IMR-90 (cell line): ENCODE results near the gene TDRD1. TPM values are rescaled to one million over a fixed set of nuclear protein-coding genes. Genes with fewer than 3 reads are reported as not detected.

Experiments used
- ATAC-seq: fragments of 200-7000 bp; cut with Tn5 transposase; 2 replicates; pipeline ENCODE4 v1.9.1; 2020; ENCODE audit warnings: low read depth, mild to moderate bottlenecking, moderate library complexity
- BruUV-seq: library from RNA; stranded (reverse); fragments of 400-500 nt; replicated peaks from 2 replicates; lab custom pipeline; 2021; lab: Mats Ljungman, UMichigan
- CTCF ChIA-PET: fragments of 300-600 bp; formaldehyde crosslinking; extraction: SDS; loops from one replicate; lab custom pipeline; 2021; ENCODE audit warnings: antibody characterized with exemption; lab: Yijun Ruan, JAX
- POLR2A ChIA-PET: fragments of 300-600 bp; sonication (Branson Sonifier 250); formaldehyde crosslinking; loops from one replicate; lab custom pipeline; 2022; ENCODE audit warnings: antibody characterized with exemption; ENCODE audit not compliant: unreplicated experiment; lab: Charles Lee
- DNase-seq: peaks from one replicate; pipeline ENCODE4 v3.0.0; 2013
- H2AFZ ChIP-seq: replicated peaks from 2 replicates; pipeline ENCODE3; 2013; ENCODE audit warnings: low read length, mild to moderate bottlenecking; ENCODE audit not compliant: poor library complexity
- H2AK5ac ChIP-seq: 2 replicates; pipeline ENCODE4 v1.6.1; 2013; ENCODE audit warnings: low read depth, low read length, inconsistent platforms
- H2AK9ac ChIP-seq: replicated peaks from 2 replicates; pipeline ENCODE3; 2013; ENCODE audit warnings: mild to moderate bottlenecking, low read depth, low read length, moderate library complexity; ENCODE audit not compliant: poor library complexity
- H2BK120ac ChIP-seq: 2 replicates; pipeline ENCODE4 v1.6.1; 2013; ENCODE audit warnings: low read depth, low read length, inconsistent platforms
- H2BK15ac ChIP-seq: 3 replicates; pipeline ENCODE4 v1.6.1; 2013; ENCODE audit warnings: low read depth, low read length, inconsistent platforms
- H2BK20ac ChIP-seq: 2 replicates; pipeline ENCODE4 v1.6.1; 2013; ENCODE audit warnings: low read depth, mild to moderate bottlenecking, inconsistent platforms, low read length, moderate library complexity
- H2BK5ac ChIP-seq: 2 replicates; pipeline ENCODE4 v1.6.1; 2013; ENCODE audit warnings: mild to moderate bottlenecking, low read depth, low read length, inconsistent platforms; ENCODE audit not compliant: poor library complexity, severe bottlenecking
- H3K14ac ChIP-seq: replicated peaks from 2 replicates; pipeline ENCODE4 v1.6.1; 2013; ENCODE audit warnings: low read depth, low read length, inconsistent platforms
- H3K18ac ChIP-seq: 2 replicates; pipeline ENCODE4 v1.6.1; 2013; ENCODE audit warnings: low read depth, low read length, control low read depth
- H3K23ac ChIP-seq: 2 replicates; pipeline ENCODE4 v1.6.1; 2013; ENCODE audit warnings: low read depth, low read length, inconsistent platforms
- H3K27ac ChIP-seq: 2 replicates; pipeline ENCODE4 v1.5.1; 2013; ENCODE audit warnings: mild to moderate bottlenecking, control low read depth, low read length; ENCODE audit not compliant: insufficient read depth
- H3K27me3 ChIP-seq: 2 replicates; pipeline ENCODE4 v1.6.1; 2013; ENCODE audit warnings: low read length; ENCODE audit not compliant: control insufficient read depth, insufficient read depth
- H3K36me3 ChIP-seq: 2 replicates; pipeline ENCODE4 v1.6.1; 2013; ENCODE audit warnings: low read length, mixed read lengths; ENCODE audit not compliant: control insufficient read depth, insufficient read depth
- H3K4ac ChIP-seq: 2 replicates; pipeline ENCODE4 v1.6.1; 2013; ENCODE audit warnings: low read depth, low read length, inconsistent platforms
- H3K4me1 ChIP-seq: 2 replicates; pipeline ENCODE4 v1.6.1; 2013; ENCODE audit warnings: low read length, mixed read lengths; ENCODE audit not compliant: control insufficient read depth, insufficient read depth
- H3K4me2 ChIP-seq: 2 replicates; pipeline ENCODE4 v1.6.1; 2013; ENCODE audit warnings: low read depth, mild to moderate bottlenecking, control low read depth, low read length, moderate library complexity
- H3K4me3 ChIP-seq: 2 replicates; pipeline ENCODE4 v1.5.1; 2013; ENCODE audit warnings: low read depth, mild to moderate bottlenecking, control low read depth, low read length, moderate library complexity; ENCODE audit not compliant: insufficient read depth
- H3K56ac ChIP-seq: 2 replicates; pipeline ENCODE4 v1.6.1; 2013; ENCODE audit warnings: low read length, inconsistent platforms; ENCODE audit not compliant: insufficient read depth; ENCODE audit errors: extremely low read depth
- H3K79me1 ChIP-seq, 2 experiments: 2 replicates each; pipeline ENCODE4 v1.6.1; 2013; ENCODE audit warnings: low read length in 2 of 2, inconsistent platforms in 1 of 2, low read depth in 1 of 2
- H3K9ac ChIP-seq: 2 replicates; pipeline ENCODE4 v1.6.1; 2013; ENCODE audit warnings: low read depth, low read length, control low read depth
- H3K9me1 ChIP-seq: 2 replicates; pipeline ENCODE4 v1.6.1; 2013; ENCODE audit warnings: low read length, inconsistent platforms; ENCODE audit not compliant: insufficient read depth
- H3K9me3 ChIP-seq: 2 replicates; pipeline ENCODE4 v1.6.1; 2013; ENCODE audit warnings: low read length; ENCODE audit not compliant: control insufficient read depth, insufficient read depth
- H4K20me1 ChIP-seq: 2 replicates; pipeline ENCODE4 v1.6.1; 2013; ENCODE audit warnings: low read length, inconsistent platforms; ENCODE audit not compliant: insufficient read depth
- H4K5ac ChIP-seq: 2 replicates; pipeline ENCODE4 v1.6.1; 2013; ENCODE audit warnings: mild to moderate bottlenecking, low read depth, low read length, control low read depth
- H4K8ac ChIP-seq, 2 experiments: 2 replicates each; pipeline ENCODE4 v1.6.1; 2013; ENCODE audit warnings: low read depth in 2 of 2, low read length in 2 of 2, control low read depth in 1 of 2, inconsistent platforms in 1 of 2
- H4K91ac ChIP-seq: 2 replicates; pipeline ENCODE4 v1.6.1; 2013; ENCODE audit warnings: low read depth, low read length, inconsistent platforms; ENCODE audit not compliant: insufficient read depth
- CHD1 ChIP-seq: IDR thresholded peaks from 2 replicates; pipeline ENCODE4 v1.6.1; 2012; ENCODE audit warnings: low read depth, low read length, improper control_type of control experiment
- ELK1 ChIP-seq: fragments of 150-350 bp; IDR thresholded peaks from 2 replicates; pipeline ENCODE4 v1.6.1; 2016; ENCODE audit warnings: low read depth, mild to moderate bottlenecking, low read length, moderate library complexity, borderline replicate concordance
- RFX5 ChIP-seq: IDR thresholded peaks from 2 replicates; pipeline ENCODE4 v1.8.0; 2012; ENCODE audit warnings: low read depth, mild to moderate bottlenecking, low read length, moderate library complexity
- USF2 ChIP-seq: fragments of 150-350 bp; IDR thresholded peaks from 2 replicates; pipeline ENCODE4 v1.6.1; 2017; ENCODE audit warnings: mild to moderate bottlenecking, antibody characterized with exemption, low read length, low read depth
- WGBS, 2 experiments: methylation state at CpG; one replicate each; pipeline versions ENCODE4 v1.1.5 to v1.1.7; 2013; ENCODE audit warnings: missing lambda C conversion rate in 2 of 2; ENCODE audit not compliant: insufficient read length in 1 of 2; ENCODE audit errors: extremely low coverage in 2 of 2; 5-methylcytosine and 5-hydroxymethylcytosine counted together
- dilution Hi-C: fragments of 300-500 bp; cut with HindIII; formaldehyde crosslinking; loops from one replicate; pipeline ENCODE4 v1.14.3; 2018; ENCODE audit warnings: low sequenced_read_pairs; ENCODE audit not compliant: unreplicated experiment
- in situ Hi-C: fragments of 300-500 bp; cut with MboI; formaldehyde crosslinking; loops from 3 replicates; pipeline ENCODE4 v1.14.3; 2019; ENCODE audit warnings: low sequenced_read_pairs, inconsistent platforms, mixed read lengths
- intact Hi-C: fragments of 100-400 bp; cut with micrococcal nuclease; formaldehyde crosslinking; loops from 2 replicates; pipeline ENCODE4 v1.10.0; 2022
- microRNA-seq, 2 experiments: library from miRNA; stranded (forward) in 1 of 2; unstranded in 1 of 2; fragments of 10-50 nt in 1 of 2; fragments of <30 nt in 1 of 2; gene quantifications in 1 of 2; microRNA quantifications in 1 of 2; one replicate each; pipeline versions ENCODE3 to v1.1.0; 2013 to 2020; ENCODE audit not compliant: insufficient read depth in 1 of 2, insufficient read length in 1 of 2, unreplicated experiment in 1 of 2
- polyA plus RNA-seq, 3 experiments: library from polyadenylated mRNA; depleted of rRNA; stranded (reverse); fragments of >200 nt; gene quantifications; 2 replicates each; pipeline ENCODE4 v1.2.3, GENCODE V29; 2012; ENCODE audit warnings: low replicate concordance in 1 of 3
- small RNA-seq, 5 experiments: library from RNA; depleted of rRNA; stranded (forward); fragments of <200 nt; gene quantifications; one replicate each; pipeline ENCODE3, GENCODE V24; 2012
- total RNA-seq: library from RNA; depleted of rRNA; stranded (reverse); fragments of >200 nt; gene quantifications from 2 replicates; pipeline ENCODE4 v1.2.3, GENCODE V29; 2012; rRNA removed

The TDRD1 gene
- total and polyA plus RNA-seq, 2 of the 4 experiments (the other 2 are of a cell fraction): not detected

- CTCF ChIA-PET: no interaction called here
- Histone ChIP-seq H2AFZ (no peak overlapping the region), H4K8ac (no peak overlapping the region), H3K27ac (no peak overlapping the region), H3K4me3 (no peak overlapping the region), H3K36me3 (no peaks in the 10 kb centered on the region), H2BK15ac (no peak overlapping the region), H4K91ac (no peak overlapping the region), H3K79me1 (no peaks in the 10 kb centered on the region), H3K4ac (no peak overlapping the region), H3K23ac (no peak overlapping the region), H3K18ac (no peak overlapping the region), H4K5ac (no peak overlapping the region), H3K27me3 (peaks cover 58% of the 10 kb centered on the region), H2AK5ac (no peak overlapping the region), H3K14ac (no peak overlapping the region), H3K56ac (no peak overlapping the region), H2BK20ac (no peak overlapping the region), H3K9me1 (no peaks in the 10 kb centered on the region), H2BK120ac (no peak overlapping the region), H2BK5ac (no peak overlapping the region), H2AK9ac (no peak overlapping the region), H3K9ac (no peak overlapping the region), H4K20me1 (no peaks in the 10 kb centered on the region), H3K4me1 (no peaks in the 10 kb centered on the region), H3K9me3 (no peaks in the 10 kb centered on the region), H3K4me2 (no peak overlapping the region)
- no peak for ATAC-seq
- WGBS, 2 experiments: no CpG with 5 or more reads among the region's 5 CpGs
- intact Hi-C loops: no loop called here
- BruUV-seq: no TSS peak
- TF ChIP-seq USF2: no peak
- TF ChIP-seq CHD1: no peak
- no peak for TF ChIP-seq RFX5
- no peak for TF ChIP-seq ELK1
- no peak for DNase-seq
- POLR2A ChIA-PET: no interaction called here
- in situ Hi-C loops: no loop called here
- dilution Hi-C loops: no loop called here
Measured at GRCh38 chr10:114281461-114281860, 102.3 kb downstream of the TDRD1 start.

Small RNAs within 50 kb of the gene (microRNA-seq; reads per million reads assigned to microRNA genes)
- gene RF02277 (ENCODE audit: insufficient read depth, insufficient read length): not detected

Small RNAs within 50 kb of the gene (small RNA-seq; reads per million reads assigned to genes)
- gene RF02277: 0 reads per million in 5 experiments

Other genes with a start within 250 kb of the TDRD1 start
- not detected in 2 replicates for gene ADRB1, start 135.5 kb upstream of the TDRD1 start, total RNA-seq
- not detected in 2 replicates for gene ADRB1, start 135.5 kb upstream of the TDRD1 start, polyA plus RNA-seq (2012; rRNA removed)
- 6.1 and 15.8 TPM in 2 replicates for gene CCDC186, start 5.2 kb upstream of the TDRD1 start, total RNA-seq
- 2.7 and 3.0 TPM in 2 replicates for gene CCDC186, start 5.2 kb upstream of the TDRD1 start, polyA plus RNA-seq (2012; rRNA removed)
- not detected in 2 replicates for gene VWA2, start 59.9 kb downstream of the TDRD1 start, total RNA-seq
- gene VWA2, start 59.9 kb downstream of the TDRD1 start, polyA plus RNA-seq (2012; rRNA removed): not detected in 2 replicates
- under 0.01 TPM in 1 of 2 replicates, not detected in the other for gene AFAP1L2, start 225.1 kb downstream of the TDRD1 start, total RNA-seq
- gene AFAP1L2, start 225.1 kb downstream of the TDRD1 start, polyA plus RNA-seq (2012; rRNA removed): 0.10 and 0.22 TPM in 2 replicates